Dedifferentiated amniotic fluid mesenchymal stem cell (primary cell): ENCODE results near the gene PRSS56.

ENCODE experiments used
- DNase-seq: peaks from one replicate; pipeline ENCODE4 v3.0.0-alpha.2; 2016; ENCODE audit errors: extremely low spot score

PRSS56 gene

GRCh38 chr2:232486558-232487384 is 33.4 kb upstream of the PRSS56 start:
- DNase-seq = no peak

DNA sequence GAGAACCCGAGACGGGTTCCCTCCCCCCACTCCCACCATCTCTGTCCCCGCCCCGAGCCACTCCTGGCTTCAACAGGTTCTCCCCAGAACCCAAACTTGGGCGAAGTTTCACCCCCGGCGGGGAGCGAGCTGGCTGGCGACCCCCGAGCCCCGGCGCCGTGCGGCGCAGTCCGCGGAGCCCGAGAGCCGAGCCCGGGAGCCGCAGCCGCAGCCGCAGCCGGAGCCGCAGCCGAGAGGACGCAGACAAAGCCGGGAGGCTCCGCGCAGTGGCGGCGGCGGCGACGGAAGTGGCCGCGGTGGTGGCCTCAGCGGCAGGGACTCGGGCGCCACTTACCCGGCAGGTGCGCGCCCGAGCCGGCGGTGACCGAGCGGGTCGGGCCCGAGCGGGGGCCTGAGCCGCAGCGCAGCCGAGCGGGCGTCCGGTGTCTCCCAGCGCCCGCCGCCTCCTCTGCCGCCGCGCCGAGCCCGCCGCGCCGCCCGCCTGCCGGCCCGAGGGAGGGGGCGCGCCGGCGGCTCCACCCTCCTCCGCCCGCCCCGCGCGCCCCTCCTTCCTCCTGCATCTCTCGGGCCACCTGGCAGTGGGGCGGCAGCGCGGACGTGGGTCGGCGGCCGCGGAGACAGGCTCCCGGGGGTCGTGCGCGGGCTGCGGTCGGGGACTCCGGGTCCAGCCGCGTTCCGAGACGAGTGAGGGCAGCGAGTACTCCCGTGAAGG is 32.6 kb upstream of the PRSS56 start, which contains the start of gene ECEL1:
Gene ECEL1 (minus strand): TSS at position 450 of the 712 bp plus-strand sequence. CDS start 1,181 bp downstream, outside the sequence.
- DNase-seq = no peak

DNA sequence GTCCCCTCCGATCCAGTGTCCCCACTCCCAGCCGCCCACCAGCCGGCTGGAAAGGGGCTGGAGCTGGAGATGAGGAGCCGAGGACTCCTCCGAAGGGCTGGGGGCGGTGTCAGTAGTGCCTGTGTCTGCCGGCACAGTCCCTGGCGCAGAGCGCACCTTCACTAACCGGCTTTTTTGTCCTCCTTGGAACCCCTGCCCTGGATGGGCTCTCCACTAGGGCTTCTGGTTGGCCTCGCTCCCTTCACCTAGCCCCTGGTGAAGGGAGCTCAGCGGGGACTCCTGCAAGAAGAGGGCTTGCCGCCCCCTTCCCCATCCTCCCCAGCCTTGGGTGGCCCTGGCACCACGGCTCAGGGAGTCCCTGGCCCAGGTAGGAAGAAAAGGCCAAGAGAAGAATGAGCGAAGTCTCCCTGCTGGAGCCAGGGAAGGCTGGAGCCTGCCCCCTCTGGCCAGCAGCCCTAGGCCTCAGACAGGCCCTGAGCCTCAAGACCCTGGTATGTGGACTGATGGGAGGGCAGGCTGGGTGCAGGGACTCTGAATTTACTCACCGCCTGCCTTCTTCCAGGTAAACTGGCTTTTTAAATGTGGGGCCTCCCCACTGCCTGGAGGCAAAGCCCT is 32.0 kb upstream of the PRSS56 start:
- DNase-seq = no peak

- DNase-seq = no peak
Measured at GRCh38 chr2:232488721-232489300, 31.4 kb upstream of the PRSS56 start.

- DNase-seq = no peak
Measured at GRCh38 chr2:232489516-232490220, 30.5 kb upstream of the PRSS56 start.

DNA sequence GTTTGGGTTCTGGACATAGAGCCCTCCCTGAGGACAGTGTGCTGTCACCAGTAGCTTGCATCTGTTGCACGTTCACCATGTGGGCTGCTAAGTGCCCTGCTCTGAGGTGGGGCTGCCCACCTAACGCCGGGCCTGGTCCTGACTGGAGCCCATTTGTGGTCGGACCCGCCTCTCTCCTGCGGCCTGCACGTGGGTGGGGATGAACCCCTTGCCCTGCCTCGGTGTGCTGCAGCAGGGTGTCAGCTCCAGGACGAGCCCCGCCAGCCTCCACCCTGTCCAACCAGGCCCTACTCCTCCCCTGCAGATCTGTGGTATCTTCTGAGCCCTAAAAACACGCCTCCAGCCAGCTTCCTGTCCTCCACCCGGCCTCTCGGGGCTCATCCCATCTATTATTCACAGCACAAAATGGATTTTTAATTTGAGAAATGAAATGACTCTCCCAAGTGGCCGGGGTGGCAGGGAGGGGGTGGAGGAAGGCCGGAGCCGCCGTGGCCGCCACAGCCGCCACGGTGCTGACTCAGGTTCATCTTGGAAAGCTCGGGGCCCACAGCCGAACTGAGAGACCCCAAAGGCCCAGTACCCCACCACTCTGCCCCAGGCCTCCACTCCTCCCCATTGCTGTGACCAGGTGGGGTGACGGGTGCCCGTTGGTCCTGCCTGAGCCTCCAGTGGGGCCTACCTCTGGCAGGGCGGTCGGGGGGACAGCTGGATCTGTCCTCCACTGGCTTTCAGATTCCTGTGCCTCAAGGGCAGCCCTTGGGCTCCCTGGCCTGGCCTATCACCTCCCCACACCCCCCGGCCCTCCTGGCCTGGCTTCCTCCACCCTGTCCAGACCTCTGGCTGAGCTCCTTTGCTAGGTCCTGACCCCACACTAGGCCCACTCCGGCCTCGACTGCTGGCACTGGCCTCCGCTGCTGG is 29.7 kb upstream of the PRSS56 start:
- no peak for DNase-seq

DNA sequence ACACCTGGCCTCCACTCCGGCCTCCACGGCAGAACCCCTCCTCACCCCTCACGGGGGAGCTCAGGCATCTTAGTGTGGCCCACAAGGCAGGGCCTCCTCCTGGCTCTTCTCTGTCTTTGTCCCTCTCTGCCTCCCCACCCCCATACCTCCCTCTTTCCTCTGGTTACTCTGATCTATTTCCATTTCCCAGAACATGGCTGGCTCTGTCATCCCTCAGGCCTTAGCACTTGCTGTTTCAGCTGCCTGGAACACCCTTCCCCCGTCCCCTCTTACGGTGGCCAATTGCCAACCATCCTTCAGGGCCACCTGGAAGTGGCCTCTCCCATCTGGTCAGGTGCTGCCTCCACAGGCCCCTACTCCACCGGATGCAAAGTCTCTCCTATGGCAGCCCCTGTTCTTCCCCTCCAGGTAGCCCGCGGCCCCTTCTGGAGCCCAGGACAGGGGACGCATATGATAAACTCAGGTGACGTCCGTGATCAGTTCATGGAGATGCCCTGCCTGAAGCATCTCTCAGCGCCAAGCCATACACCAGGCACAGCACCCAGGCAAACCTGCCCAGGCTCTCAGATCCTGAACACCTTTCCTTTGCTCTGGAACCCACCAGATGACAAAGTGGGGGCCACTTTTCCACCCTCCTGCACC is 28.9 kb upstream of the PRSS56 start:
- DNase-seq = no peak

- DNase-seq = no peak
Measured at GRCh38 chr2:232492236-232492848, 27.8 kb upstream of the PRSS56 start.

DNA sequence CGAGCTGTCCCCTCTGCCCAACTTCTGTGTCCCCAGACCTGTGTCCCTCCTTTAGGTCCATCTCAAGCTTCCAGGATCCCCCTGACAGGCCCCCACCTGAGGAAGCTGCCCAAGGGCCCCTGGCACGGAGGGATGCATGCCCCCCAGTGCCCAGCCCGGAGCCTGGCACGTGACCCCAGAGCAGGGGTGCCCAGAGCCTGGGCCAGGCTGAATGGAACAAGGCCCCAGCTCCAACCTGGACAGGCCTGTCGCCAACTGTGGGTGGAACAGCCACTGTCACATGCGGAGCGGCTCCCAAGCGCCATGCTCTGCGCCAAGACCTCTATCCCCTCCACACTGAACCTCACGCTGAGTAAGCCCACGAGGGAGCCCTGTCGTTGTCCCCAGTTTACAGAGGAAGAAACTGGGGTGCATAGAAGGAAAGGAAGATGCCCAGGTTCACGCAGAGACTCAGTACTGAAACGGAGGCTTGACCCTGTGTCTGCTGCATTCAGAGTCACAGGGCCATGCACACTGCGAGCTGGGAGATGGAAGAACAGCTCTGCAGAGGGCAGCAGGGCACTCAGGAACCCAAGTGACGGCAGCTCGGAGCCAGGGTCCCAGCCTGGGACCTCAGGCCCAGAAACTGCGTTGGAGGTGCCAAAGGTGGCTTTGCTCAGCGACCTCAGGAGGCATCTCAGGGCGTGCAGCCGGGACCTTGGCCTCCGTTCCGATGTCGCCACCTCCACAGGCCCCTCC is 27.1 kb upstream of the PRSS56 start:
- DNase-seq = no peak

- no peak for DNase-seq
Measured at GRCh38 chr2:232493701-232494474, 26.3 kb upstream of the PRSS56 start.

GRCh38 chr2:232494542-232494941 is 25.6 kb upstream of the PRSS56 start:
- no peak for DNase-seq

GRCh38 chr2:232495292-232495691 is 24.9 kb upstream of the PRSS56 start:
- no peak for DNase-seq

DNA sequence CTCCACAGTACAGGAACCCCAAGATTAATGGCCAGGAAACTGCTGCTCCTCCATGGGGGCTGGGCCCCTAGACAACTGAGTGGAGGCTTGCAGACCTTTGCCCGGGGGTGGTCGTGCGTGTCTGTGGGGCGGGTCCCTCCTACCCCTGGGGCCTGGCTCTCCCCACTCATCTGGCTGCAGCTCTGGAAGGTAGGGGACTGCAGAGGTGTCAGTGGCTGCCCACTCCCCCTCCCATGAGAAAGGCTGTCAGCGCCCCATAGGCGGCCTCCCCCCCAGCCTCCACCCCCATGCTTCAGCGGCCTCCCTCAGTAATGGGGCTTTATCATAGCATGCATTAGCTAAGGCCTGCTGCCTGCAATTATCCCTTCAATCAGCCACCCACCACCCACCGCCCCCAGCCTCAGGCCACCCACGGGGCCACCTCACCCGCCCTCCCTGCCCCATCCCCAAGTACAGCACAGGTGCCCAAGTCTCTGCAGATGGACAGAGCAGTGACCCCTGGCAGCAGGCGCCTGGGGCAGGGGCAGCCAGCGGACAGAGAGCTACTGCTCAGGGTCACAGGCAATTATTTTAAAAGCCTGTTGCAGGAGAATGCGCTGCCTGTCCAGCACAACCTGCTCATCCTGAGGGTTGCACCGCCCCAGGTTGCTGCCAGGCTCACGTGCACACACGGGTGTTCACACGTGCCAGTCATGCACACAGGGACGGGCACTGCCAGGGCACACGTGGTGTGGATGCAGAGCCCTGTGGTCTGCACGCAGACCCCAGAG is 23.5 kb upstream of the PRSS56 start:
- no peak for DNase-seq

DNA sequence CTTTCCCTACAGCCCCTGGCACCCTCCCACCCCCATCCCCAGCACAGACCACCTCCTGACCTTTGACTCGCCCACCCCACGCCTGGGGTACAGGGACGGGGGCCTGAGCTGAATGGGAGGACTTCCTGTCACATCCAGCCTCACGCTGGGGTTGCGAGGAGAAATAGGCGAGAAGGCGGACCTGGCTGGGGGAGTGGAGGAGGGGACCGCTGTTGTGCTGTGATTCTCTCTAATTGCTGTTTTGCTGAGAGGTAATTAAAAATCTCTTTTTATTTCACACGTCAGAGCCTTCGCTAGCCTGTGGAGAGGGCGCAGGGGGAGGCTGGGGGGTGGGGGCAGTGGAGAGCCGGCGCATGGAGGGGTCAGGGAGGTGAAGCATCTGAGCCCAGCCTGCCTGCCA is 22.8 kb upstream of the PRSS56 start:
- no peak for DNase-seq

DNA sequence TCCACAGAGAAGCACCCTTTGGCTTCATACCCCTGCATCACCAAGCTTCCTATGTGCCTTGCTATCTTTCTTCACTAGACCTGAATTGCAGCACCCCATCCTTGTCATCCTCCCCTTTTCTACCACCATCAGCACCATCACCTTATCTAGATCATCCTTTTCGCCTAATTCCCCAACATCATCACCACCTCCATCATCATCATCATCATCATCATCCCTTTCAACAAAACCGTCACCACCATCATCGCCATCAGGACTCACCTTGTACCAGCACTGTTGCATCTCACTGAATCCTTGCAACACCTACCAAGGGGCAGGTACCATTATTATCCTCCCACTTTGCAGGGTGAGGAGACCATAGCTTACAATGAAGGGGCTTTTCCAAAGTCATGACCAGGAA is 21.7 kb upstream of the PRSS56 start:
- no peak for DNase-seq

- no peak for DNase-seq
Measured at GRCh38 chr2:232501331-232501771, 18.8 kb upstream of the PRSS56 start.

DNA sequence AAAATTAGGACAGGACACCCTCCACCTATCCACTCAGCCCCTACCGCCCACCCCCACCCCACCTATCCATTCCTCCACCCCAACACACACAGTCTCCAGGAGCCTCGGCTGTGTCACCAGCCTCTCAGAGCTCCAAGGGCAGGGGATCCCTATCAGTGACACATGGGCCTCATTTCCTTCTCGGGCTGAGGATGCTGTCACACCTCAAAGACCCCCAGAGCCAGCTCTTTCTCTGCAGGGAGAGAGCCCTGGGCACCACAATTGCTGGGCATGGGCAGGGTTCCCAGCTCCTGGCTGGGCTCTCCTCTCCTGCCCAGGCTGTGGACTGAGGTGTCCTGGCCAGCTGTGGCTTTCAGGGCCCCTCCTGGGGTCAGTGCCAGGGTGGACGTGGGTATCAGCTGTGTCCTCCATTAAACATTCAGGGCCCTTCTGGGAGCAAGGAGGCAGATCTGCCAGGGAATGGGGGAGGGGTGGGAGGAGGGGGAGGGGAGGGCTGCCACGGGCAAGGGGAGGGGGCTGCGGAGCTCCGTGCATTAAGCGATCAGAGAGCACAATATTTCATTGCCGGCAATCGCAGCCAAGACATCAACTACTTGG is 18.3 kb upstream of the PRSS56 start:
- no peak for DNase-seq
